ENCODE data around the gene TGOLN2. TPM values are rescaled to one million over a fixed set of nuclear protein-coding genes. Genes with fewer than 3 reads are reported as not detected.
"Not testable (repeated sequence)": the region's sequence is repeated elsewhere in the genome, so short reads cannot be mapped to it uniquely, and the experiment has no call there.

TGOLN2 gene
- total RNA-seq (38.3 TPM), polyA plus RNA-seq (ENCODE audit: insufficient read depth in 1 of 8, insufficient read length in 8 of 8, low replicate concordance in 1 of 8) (10 to 100 TPM; 54.4 to 72.9 (median 65.6) TPM)
- long read RNA-seq, donor 1, full-length matches to known transcripts: 9 of 9 reads
- long read RNA-seq, donor 1, partial matches to known transcripts: 0 of 9 reads
- long read RNA-seq, donor 1, other reads (novel, unspliced or antisense): 0 of 9 reads
- long read RNA-seq, donor 2: 0 reads
- long read RNA-seq, donor 3, full-length matches to known transcripts: 5 of 29 reads
- long read RNA-seq, donor 3, partial matches to known transcripts: 24 of 29 reads
- long read RNA-seq, donor 3, other reads (novel, unspliced or antisense): 0 of 29 reads
- long read RNA-seq, donor 4, full-length matches to known transcripts: 5 of 27 reads
- long read RNA-seq, donor 4, partial matches to known transcripts: 22 of 27 reads
- long read RNA-seq, donor 4, other reads (novel, unspliced or antisense): 0 of 27 reads
- long read RNA-seq, donor 5, full-length matches to known transcripts: 22 of 52 reads
- long read RNA-seq, donor 5, partial matches to known transcripts: 30 of 52 reads
- long read RNA-seq, donor 5, other reads (novel, unspliced or antisense): 0 of 52 reads
- long read RNA-seq, donor 6, full-length matches to known transcripts: 8 of 28 reads
- long read RNA-seq, donor 6, partial matches to known transcripts: 20 of 28 reads
- long read RNA-seq, donor 6, other reads (novel, unspliced or antisense): 0 of 28 reads
- long read RNA-seq, donor 7, full-length matches to known transcripts: 7 of 26 reads
- long read RNA-seq, donor 7, partial matches to known transcripts: 19 of 26 reads
- long read RNA-seq, donor 7, other reads (novel, unspliced or antisense): 0 of 26 reads
- long read RNA-seq, donor 8, full-length matches to known transcripts: 5 of 41 reads
- long read RNA-seq, donor 8, partial matches to known transcripts: 36 of 41 reads
- long read RNA-seq, donor 8, other reads (novel, unspliced or antisense): 0 of 41 reads
- long read RNA-seq, donor 9, full-length matches to known transcripts: 12 of 39 reads
- long read RNA-seq, donor 9, partial matches to known transcripts: 27 of 39 reads
- long read RNA-seq, donor 9, other reads (novel, unspliced or antisense): 0 of 39 reads
- long read RNA-seq, donor 10, full-length matches to known transcripts: 4 of 24 reads
- long read RNA-seq, donor 10, partial matches to known transcripts: 20 of 24 reads
- long read RNA-seq, donor 10, other reads (novel, unspliced or antisense): 0 of 24 reads
- long read RNA-seq, donor 11, full-length matches to known transcripts: 9 of 60 reads
- long read RNA-seq, donor 11, partial matches to known transcripts: 51 of 60 reads
- long read RNA-seq, donor 11, other reads (novel, unspliced or antisense): 0 of 60 reads

DNA sequence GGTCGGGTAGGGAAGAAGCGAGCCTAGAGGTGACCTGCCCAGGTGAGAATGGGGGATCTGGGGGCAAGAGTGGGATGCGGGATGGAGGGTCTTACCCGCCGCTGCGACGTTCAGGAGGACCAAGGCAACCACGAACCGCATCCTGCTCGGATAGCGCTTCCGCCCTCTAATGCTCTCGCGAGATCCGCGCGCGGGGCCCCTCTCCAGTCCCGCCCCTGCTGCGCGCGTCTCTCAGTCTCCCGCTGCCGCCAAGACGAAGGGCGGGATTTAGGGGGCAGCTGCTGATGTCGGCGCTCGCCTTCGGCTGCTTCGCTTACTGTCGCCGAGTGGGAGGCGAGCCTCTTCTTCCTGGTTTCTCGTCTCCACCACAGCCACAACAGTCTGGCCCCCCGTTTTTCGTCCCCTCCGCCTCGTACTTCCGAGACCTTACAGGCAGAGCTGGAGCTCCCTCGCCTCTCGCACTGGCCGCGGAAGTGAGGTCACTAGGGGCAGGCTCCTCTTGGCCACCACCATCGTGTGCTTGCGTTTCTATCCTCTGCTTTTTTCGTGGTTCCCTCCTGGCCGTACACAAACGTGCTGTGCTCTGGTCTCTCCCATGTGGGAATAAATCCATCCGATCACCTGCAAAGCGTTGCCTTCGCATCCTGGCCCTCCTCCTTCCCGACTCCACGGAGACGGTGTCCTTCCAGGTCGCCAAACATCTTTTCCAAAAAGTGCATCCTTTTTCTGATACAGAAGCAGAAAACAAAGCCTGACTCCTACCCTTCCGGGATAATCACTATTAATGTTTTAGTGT lies at the start of gene TGOLN2:
TSS of gene TGOLN2 (minus strand) at position 168 of the 796 bp plus-strand sequence. CDS start at position 141, 27 bp downstream.
- no peaks in the 10 kb centered on the region for H3K9me3 ChIP-seq (replicated peaks; ENCODE audit: control insufficient read depth, low read depth, low read length)
- peaks cover 23% of the 10 kb centered on the region for H3K36me3 ChIP-seq (ENCODE audit: control insufficient read depth, insufficient read depth, low read length)
- peaks cover 24% of the 10 kb centered on the region for H3K4me1 ChIP-seq (ENCODE audit: control insufficient read depth, insufficient read depth, low read length)
- no peaks in the 10 kb centered on the region for H3K27me3 ChIP-seq (ENCODE audit: control insufficient read depth, insufficient read depth, low read length)
- peak; percentile 98 for DNase-seq
- H3K27ac ChIP-seq (ENCODE audit: low read length): peak within 1 kb of the TSS; percentile 100
- H3K4me3 ChIP-seq (ENCODE audit: low read length): peak within 1 kb of the TSS; percentile 93
- 0% methylated on average over 51 of the region's 57 CpGs for WGBS (ENCODE audit: insufficient coverage)

DNA sequence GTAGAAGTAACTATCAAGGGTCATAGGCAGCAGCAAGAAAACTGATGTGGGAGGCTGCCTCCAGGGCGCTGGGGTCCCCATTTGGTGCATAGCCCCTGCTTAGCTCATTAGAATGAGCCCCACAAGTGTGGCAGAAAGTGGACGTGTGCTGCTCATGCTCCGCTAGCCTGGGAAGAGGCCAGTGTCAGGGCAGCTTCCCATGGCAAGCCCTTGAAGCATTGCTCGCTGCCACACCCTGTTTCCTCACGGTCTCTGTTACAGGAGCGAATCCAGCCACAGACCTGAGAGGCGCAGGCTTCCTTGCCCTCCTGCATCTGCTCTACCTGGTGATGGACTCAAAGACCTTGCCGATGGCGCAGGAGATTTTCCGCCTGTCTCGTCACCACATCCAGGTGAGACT lies 49.3 kb upstream of the TGOLN2 start:
- WGBS (ENCODE audit: insufficient coverage): 78% methylated on average over 10 of the region's 11 CpGs
- DNase-seq: no peak
- Histone ChIP-seq H3K36me3 (ENCODE audit: control insufficient read depth, insufficient read depth, low read length) (peaks cover 32% of the 10 kb centered on the region), H3K27me3 (ENCODE audit: control insufficient read depth, insufficient read depth, low read length) (no peaks in the 10 kb centered on the region), H3K4me1 (ENCODE audit: control insufficient read depth, insufficient read depth, low read length) (no peaks in the 10 kb centered on the region), H3K27ac (ENCODE audit: low read length) (no peak overlapping the region), H3K4me3 (ENCODE audit: low read length) (no peak overlapping the region), H3K9me3 (replicated peaks; ENCODE audit: control insufficient read depth, low read depth, low read length) (peaks cover 2% of the 10 kb centered on the region)

DNA sequence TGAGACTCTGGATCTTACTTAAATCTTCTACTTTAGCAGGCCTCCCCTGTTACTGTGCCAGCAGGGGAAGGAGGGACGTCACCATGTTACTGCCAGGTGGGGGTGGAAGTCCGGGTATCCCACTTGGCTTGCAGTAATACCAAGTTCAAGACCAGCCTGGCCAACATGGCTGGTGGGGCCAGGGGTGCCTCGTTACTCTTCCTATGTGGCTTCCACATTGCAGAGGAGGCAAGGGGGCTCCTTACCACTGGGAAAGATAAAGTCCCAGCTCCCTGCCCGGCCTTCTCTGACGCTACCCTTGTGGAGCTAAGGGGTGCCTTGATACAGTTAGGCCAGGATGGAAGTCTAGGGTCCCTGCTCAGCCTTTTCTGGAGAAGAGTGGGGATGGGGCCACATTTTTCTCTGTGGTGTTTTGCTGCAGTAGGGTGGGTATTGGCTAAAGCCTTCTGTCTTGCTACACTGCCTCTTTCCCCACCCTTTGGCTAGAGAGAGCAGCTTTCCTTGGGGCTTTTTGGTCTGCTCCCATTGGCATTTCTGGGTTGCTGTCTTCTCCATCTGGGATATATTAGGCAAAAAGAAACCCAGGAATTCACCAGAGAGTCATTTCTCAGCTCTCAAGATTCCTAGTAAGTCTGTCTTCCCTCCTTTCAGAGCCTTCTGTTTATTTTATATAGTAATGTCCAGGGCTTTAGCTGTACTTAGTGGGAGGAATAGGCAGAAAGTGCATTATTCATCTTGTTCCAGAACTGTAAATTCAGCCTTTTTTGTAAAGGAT lies 48.7 kb upstream of the TGOLN2 start:
- H3K36me3 ChIP-seq (ENCODE audit: control insufficient read depth, insufficient read depth, low read length): peaks cover 31% of the 10 kb centered on the region
- H3K27me3 ChIP-seq (ENCODE audit: control insufficient read depth, insufficient read depth, low read length): no peaks in the 10 kb centered on the region
- no peaks in the 10 kb centered on the region for H3K4me1 ChIP-seq (ENCODE audit: control insufficient read depth, insufficient read depth, low read length)
- no peak for DNase-seq
- no peak overlapping the region for H3K4me3 ChIP-seq (ENCODE audit: low read length)
- WGBS (ENCODE audit: insufficient coverage): 79% methylated on average over 4 of the region's 5 CpGs
- no peak overlapping the region for H3K27ac ChIP-seq (ENCODE audit: low read length)
- peaks cover 2% of the 10 kb centered on the region for H3K9me3 ChIP-seq (replicated peaks; ENCODE audit: control insufficient read depth, low read depth, low read length)

DNA sequence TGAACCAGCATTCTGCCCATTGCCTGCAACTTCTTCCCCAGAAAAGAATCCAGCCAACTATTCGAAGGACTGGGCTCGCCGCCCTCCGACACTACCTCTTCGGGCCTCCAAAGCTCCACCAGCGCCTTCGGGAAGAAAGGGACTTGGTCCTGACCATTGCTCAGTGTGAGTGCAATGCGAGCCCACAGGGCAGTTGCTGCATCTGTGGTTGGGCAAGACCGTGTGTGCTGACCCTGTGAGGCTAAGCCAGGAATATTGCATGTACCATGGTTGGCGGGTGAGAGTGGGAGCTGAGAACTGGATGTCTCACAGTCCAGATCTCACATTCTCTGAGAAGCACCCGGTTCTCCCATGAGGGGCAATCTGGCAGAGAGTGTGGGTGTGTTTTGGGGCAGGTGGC lies 43.3 kb upstream of the TGOLN2 start:
- DNase-seq: no peak
- H3K9me3 ChIP-seq (replicated peaks; ENCODE audit: control insufficient read depth, low read depth, low read length): no peaks in the 10 kb centered on the region

DNA sequence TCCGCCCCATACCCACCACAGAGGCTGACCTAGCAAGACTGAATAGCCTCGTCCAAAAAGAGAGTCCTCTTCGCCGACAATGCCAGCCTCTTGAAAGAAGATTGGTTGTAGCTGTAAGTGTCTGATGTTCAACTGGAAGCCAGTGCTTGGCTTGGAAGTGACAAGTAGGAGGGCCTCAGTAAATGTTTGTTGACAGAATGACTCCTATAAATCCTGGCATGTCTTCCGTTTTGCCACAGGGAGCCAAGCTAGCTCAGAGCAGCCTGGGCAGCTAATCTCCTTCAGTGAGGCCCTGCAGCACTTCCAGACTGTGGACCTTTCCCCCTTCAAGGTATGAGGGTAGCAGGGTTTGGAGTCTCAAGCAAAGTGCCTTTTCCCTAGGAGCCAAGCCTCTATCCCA lies 41.7 kb upstream of the TGOLN2 start:
- no peak overlapping the region for H3K4me3 ChIP-seq (ENCODE audit: low read length)
- H3K27me3 ChIP-seq (ENCODE audit: control insufficient read depth, insufficient read depth, low read length): no peaks in the 10 kb centered on the region
- H3K9me3 ChIP-seq (replicated peaks; ENCODE audit: control insufficient read depth, low read depth, low read length): no peaks in the 10 kb centered on the region
- DNase-seq: no peak
- WGBS (ENCODE audit: insufficient coverage): no CpG with 5 or more reads among the region's 5 CpGs
- H3K36me3 ChIP-seq (ENCODE audit: control insufficient read depth, insufficient read depth, low read length): peaks cover 48% of the 10 kb centered on the region
- no peaks in the 10 kb centered on the region for H3K4me1 ChIP-seq (ENCODE audit: control insufficient read depth, insufficient read depth, low read length)
- no peak overlapping the region for H3K27ac ChIP-seq (ENCODE audit: low read length)

More for the DNA sequence above, 43.3 kb upstream of the TGOLN2 start:
- Histone ChIP-seq H3K36me3 (ENCODE audit: control insufficient read depth, insufficient read depth, low read length) (peaks cover 43% of the 10 kb centered on the region), H3K4me1 (ENCODE audit: control insufficient read depth, insufficient read depth, low read length) (no peaks in the 10 kb centered on the region), H3K4me3 (ENCODE audit: low read length) (no peak overlapping the region), H3K27ac (ENCODE audit: low read length) (no peak overlapping the region), H3K27me3 (ENCODE audit: control insufficient read depth, insufficient read depth, low read length) (no peaks in the 10 kb centered on the region)
- WGBS (ENCODE audit: insufficient coverage): 91% methylated on average over 10 of the region's 11 CpGs

DNA sequence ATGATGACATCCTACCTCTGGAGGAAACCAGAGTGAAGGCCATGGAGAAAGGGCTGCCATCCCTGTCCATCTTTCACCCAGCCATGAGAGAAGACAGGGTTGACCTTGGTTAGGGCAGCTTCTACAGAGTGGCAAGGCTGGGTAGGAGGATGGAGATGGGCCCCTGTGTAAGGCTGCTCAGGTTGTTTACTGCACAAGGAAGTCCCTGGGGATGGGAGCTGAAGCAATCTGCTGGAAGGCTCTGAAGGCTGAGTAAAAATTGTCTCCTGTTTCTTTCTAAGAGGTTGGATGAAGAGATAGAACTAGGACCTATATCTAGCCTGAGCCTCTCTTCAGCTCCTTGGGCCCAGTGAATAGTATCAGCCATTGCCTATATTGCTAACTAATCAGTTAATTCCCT lies 41.1 kb upstream of the TGOLN2 start:
- Histone ChIP-seq H3K27ac (ENCODE audit: low read length) (no peak overlapping the region), H3K9me3 (replicated peaks; ENCODE audit: control insufficient read depth, low read depth, low read length) (no peaks in the 10 kb centered on the region), H3K4me1 (ENCODE audit: control insufficient read depth, insufficient read depth, low read length) (no peaks in the 10 kb centered on the region), H3K27me3 (ENCODE audit: control insufficient read depth, insufficient read depth, low read length) (no peaks in the 10 kb centered on the region), H3K36me3 (ENCODE audit: control insufficient read depth, insufficient read depth, low read length) (peaks cover 48% of the 10 kb centered on the region), H3K4me3 (ENCODE audit: low read length) (no peak overlapping the region)
- no peak for DNase-seq

DNA sequence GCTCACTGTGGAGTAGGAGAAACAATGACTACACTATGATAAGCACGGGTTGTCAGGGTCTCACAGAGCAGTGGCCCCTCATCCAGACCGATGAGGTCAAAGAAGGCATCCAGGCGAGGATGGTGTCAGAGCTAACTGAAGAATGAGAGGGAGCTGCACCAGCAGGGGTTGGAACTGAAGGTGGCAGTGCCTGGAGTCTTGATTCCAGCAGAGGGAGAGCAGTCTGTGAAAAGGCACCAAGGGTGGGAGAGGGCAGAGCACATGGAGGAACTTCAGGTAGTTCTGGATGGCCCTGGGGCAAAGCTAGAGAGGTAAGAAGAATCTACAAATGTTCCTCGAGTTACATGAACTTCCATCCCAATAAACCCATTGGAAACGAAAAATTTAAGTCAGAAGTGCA lies 39.4 kb upstream of the TGOLN2 start:
- no peak for DNase-seq
- Histone ChIP-seq H3K4me1 (ENCODE audit: control insufficient read depth, insufficient read depth, low read length) (no peaks in the 10 kb centered on the region), H3K4me3 (ENCODE audit: low read length) (no peak overlapping the region), H3K27ac (ENCODE audit: low read length) (no peak overlapping the region), H3K36me3 (ENCODE audit: control insufficient read depth, insufficient read depth, low read length) (peaks cover 59% of the 10 kb centered on the region), H3K27me3 (ENCODE audit: control insufficient read depth, insufficient read depth, low read length) (no peaks in the 10 kb centered on the region), H3K9me3 (replicated peaks; ENCODE audit: control insufficient read depth, low read depth, low read length) (no peaks in the 10 kb centered on the region)
- 72% methylated on average over 3 of the region's 5 CpGs for WGBS (ENCODE audit: insufficient coverage)

DNA sequence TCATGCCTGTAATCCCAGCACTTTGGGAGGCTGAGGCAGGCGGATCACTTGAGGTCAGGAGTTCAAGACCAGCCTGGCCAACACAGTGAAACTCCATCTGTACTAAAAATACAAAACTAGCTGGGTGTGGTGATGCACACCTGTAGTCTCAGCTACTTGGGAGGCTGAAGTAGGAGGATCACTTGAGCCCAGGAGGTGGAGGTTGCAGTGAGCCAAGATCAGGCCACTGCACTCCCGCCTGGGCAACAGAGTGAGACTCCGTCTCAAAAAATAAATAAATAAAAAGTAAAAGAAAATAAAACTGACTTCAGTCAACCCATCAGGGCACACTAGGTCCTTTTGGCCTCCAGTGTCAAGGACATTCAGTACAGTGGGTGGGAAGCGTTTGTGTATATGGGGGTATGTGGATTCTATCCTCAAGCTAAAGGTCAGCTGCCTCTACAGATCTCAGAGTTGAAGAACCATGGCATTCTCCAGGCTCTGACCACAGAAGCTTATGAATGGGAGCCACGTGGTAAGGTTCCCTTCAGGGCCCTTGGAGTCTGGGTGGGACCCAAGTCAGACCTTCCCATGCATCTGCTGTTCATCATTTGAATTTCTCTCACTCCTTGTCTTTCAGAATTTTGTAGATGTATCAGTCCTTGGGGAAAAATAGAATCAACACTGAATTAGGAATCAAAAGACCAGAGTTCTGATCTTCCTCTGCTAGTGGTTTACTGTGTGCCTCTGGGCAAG lies 35.0 kb upstream of the TGOLN2 start:
- H3K36me3 ChIP-seq (ENCODE audit: control insufficient read depth, insufficient read depth, low read length): peaks cover 40% of the 10 kb centered on the region
- not testable (repeated sequence) for H3K9me3 ChIP-seq (replicated peaks; ENCODE audit: control insufficient read depth, low read depth, low read length); H3K4me1 ChIP-seq (ENCODE audit: control insufficient read depth, insufficient read depth, low read length); H3K4me3 ChIP-seq (ENCODE audit: low read length); DNase-seq; H3K27ac ChIP-seq (ENCODE audit: low read length); H3K27me3 ChIP-seq (ENCODE audit: control insufficient read depth, insufficient read depth, low read length)
- WGBS (ENCODE audit: insufficient coverage): no CpG with 5 or more reads among the region's 5 CpGs

Measured in muscle of leg (tissue), 16 donors.